Sigmoid colon (tissue), 4 donors: ENCODE data around the gene ASCL1.

ENCODE experiments used
- POLR2A ChIP-seq, 2 donors: fragments of 450-650 bp; IDR thresholded peaks; one replicate each; pipeline ENCODE4 v1.6.1; 2016; ENCODE audit warnings: antibody characterized with exemption in 2 of 2, mild to moderate bottlenecking in 2 of 2, moderate library complexity in 2 of 2
- POLR2AphosphoS5 ChIP-seq, 4 donors: sonication (generic); formaldehyde crosslinking; IDR thresholded peaks; one replicate each; pipeline ENCODE4 v1.6.1; 2017; ENCODE audit warnings: antibody characterized with exemption in 4 of 4

DNA sequence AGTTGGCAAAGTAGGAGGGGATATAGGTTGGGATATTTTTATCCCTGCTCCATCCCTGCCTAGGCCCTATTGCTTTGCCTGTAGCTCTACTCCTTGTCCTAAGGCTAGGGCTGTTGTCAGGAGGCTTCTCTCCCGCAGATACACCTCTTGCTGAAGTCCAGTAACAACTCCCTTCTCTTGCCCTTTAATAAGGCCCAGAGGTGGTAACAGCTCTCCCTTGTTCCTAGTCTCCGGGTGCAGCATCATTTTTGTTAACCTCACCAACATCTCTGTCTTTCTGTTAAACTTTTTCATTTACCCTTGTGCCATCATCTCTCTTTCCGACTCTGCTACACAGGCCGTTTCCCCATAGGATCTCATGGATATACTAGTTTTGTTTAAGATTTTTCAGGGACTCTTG lies 6.3 kb downstream of the ASCL1 start:
- TF ChIP-seq POLR2AphosphoS5 (IDR thresholded peaks at IDR 0.05): no peak
- TF ChIP-seq POLR2A (IDR thresholded peaks at IDR 0.05): no peak
